H1 (cell line): ENCODE measurements around the gene CHPF2. TPM values are rescaled to one million over a fixed set of nuclear protein-coding genes. Genes with fewer than 3 reads are reported as not detected.

Experiments
- RNF2 ChIP-seq: fragments of 200-900, 300-1000 bp; sonication (generic); IDR thresholded peaks from 2 replicates; pipeline ENCODE4 v1.7.1; 2016; ENCODE audit warnings: borderline replicate concordance, low read depth, mild to moderate bottlenecking, antibody characterized with exemption, low read length; ENCODE audit not compliant: poor library complexity, severe bottlenecking; ENCODE audit errors: missing control alignments
- SIN3A ChIP-seq, 2 experiments: IDR thresholded peaks in 1 of 2; conservative IDR thresholded peaks in 1 of 2; 2 replicates each; pipeline ENCODE4 v1.6.1; 2011 to 2012; ENCODE audit warnings: low read length in 2 of 2, improper control_type of control experiment in 1 of 2, low read depth in 1 of 2, mild to moderate bottlenecking in 1 of 2
- ZNF274 ChIP-seq: IDR thresholded peaks from 2 replicates; pipeline ENCODE4 v1.7.0; 2012; ENCODE audit warnings: low read length, borderline replicate concordance; ENCODE audit errors: extremely low read depth
- polyA plus RNA-seq, 7 experiments: library from polyadenylated mRNA; depleted of rRNA in 3 of 7; stranded (reverse) in 5 of 7; unstranded in 2 of 7; fragments of >200 nt in 5 of 7; fragments of 200-250 nt in 2 of 7; gene quantifications; 1 replicate in 5 of 7; 2 replicates in 1 of 7; 4 replicates in 1 of 7; pipeline versions ENCODE4 v1.2.1 to v1.2.3, GENCODE V29; 2011 to 2013; ENCODE audit warnings: missing spikeins in 2 of 7, mixed read lengths in 2 of 7
- total RNA-seq: library from RNA; stranded (reverse); fragmentation: NEBNext Ultra II Directional; extraction: Animal tissue kit (Norgen Biotek cat#: 25700); gene quantifications from 2 replicates; pipeline ENCODE4 v1.2.1, GENCODE V29; 2021
- TF ChIP-seq, protein P1 (sequence below): IDR thresholded peaks from 2 replicates; pipeline ENCODE4 v1.6.1; 2011; ENCODE audit warnings: low read length, improper control_type of control experiment

CHPF2 gene
- total and polyA plus RNA-seq, 2 of the 8 experiments (the other 6 are each of a cell fraction or from before 2014, with no cell fraction given): 14.4 to 20.6 TPM

- TF ChIP-seq, protein P1, sequence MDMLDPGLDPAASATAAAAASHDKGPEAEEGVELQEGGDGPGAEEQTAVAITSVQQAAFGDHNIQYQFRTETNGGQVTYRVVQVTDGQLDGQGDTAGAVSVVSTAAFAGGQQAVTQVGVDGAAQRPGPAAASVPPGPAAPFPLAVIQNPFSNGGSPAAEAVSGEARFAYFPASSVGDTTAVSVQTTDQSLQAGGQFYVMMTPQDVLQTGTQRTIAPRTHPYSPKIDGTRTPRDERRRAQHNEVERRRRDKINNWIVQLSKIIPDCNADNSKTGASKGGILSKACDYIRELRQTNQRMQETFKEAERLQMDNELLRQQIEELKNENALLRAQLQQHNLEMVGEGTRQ: no peak
- TF ChIP-seq SIN3A (conservative IDR thresholded peaks at IDR 0.05 in 1 of 2, IDR thresholded peaks at IDR 0.05 in 1 of 2; ENCODE audit: low read depth in 1 of 2, low read length in 2 of 2) (no peak), ZNF274 (no peak), RNF2 (no peak)
These were observed 8.3 kb downstream of the CHPF2 start (continued) for GRCh38 chr7:151240536-151240935.
